ENCODE results near the gene SEC16A.

The SEC16A gene

GRCh38 chr9:136517012-136517743 is 34.3 kb upstream of the SEC16A start:
- no peak for DNase-seq (ENCODE audit: low read depth)
- TF ChIP-seq CTCF (IDR thresholded peaks at IDR 0.05; ENCODE audit: low read length, missing control alignments): no peak
- H3K4me3 ChIP-seq (replicated peaks; ENCODE audit: low read depth, low read length): no peak overlapping the region

- no peak for TF ChIP-seq CTCF (IDR thresholded peaks at IDR 0.05; ENCODE audit: low read length, missing control alignments)
- no peak overlapping the region for H3K4me3 ChIP-seq (replicated peaks; ENCODE audit: low read depth, low read length)
- no peak for DNase-seq (ENCODE audit: low read depth)
Measured at GRCh38 chr9:136516191-136516654, 33.4 kb upstream of the SEC16A start.

GRCh38 chr9:136515276-136515675 is 32.4 kb upstream of the SEC16A start:
- no peak for DNase-seq (ENCODE audit: low read depth)
- H3K4me3 ChIP-seq (replicated peaks; ENCODE audit: low read depth, low read length): no peak overlapping the region
- TF ChIP-seq CTCF (IDR thresholded peaks at IDR 0.05; ENCODE audit: low read length, missing control alignments): no peak

GRCh38 chr9:136514022-136514714 is 31.3 kb upstream of the SEC16A start:
- TF ChIP-seq CTCF (IDR thresholded peaks at IDR 0.05; ENCODE audit: low read length, missing control alignments): no peak
- H3K4me3 ChIP-seq (replicated peaks; ENCODE audit: low read depth, low read length): no peak overlapping the region
- DNase-seq (ENCODE audit: low read depth): no peak

- DNase-seq (ENCODE audit: low read depth): no peak
- no peak for TF ChIP-seq CTCF (IDR thresholded peaks at IDR 0.05; ENCODE audit: low read length, missing control alignments)
- H3K4me3 ChIP-seq (replicated peaks; ENCODE audit: low read depth, low read length): no peak overlapping the region
Measured at GRCh38 chr9:136513191-136513590, 30.4 kb upstream of the SEC16A start.

GRCh38 chr9:136512651-136513071 is 29.8 kb upstream of the SEC16A start:
- peak; percentile 39 for DNase-seq (ENCODE audit: low read depth)
- H3K4me3 ChIP-seq (replicated peaks; ENCODE audit: low read depth, low read length): no peak overlapping the region
- no peak for TF ChIP-seq CTCF (IDR thresholded peaks at IDR 0.05; ENCODE audit: low read length, missing control alignments)

All from fibroblast of pulmonary artery (primary cell).